Stimulated activated CD4-positive, alpha-beta T cell treated with anti-CD3 and anti-CD28 coated beads, Interleukin-4, amount 100 ng/mL, for 1 hour (primary cell): ENCODE measurements around the gene STBD1.
A peak's percentile ranks its signal among the peaks of the same experiment; 100 is the strongest.
"Not testable (repeated sequence)": the region's sequence is repeated elsewhere in the genome, so short reads cannot be mapped to it uniquely, and the experiment has no call there.

Experiments used
- DNase-seq: peaks from one replicate; pipeline ENCODE4 v3.0.0-alpha.2; 2020

Gene STBD1

GRCh38 chr4:76287811-76288210 is 18.7 kb upstream of the STBD1 start:
- not testable (repeated sequence) for DNase-seq

GRCh38 chr4:76292730-76293129 is 13.8 kb upstream of the STBD1 start:
- no peak for DNase-seq

- no peak for DNase-seq
These were observed 12.8 kb upstream of the STBD1 start for GRCh38 chr4:76293772-76294171.

- no peak for DNase-seq
These were observed 10.2 kb upstream of the STBD1 start for GRCh38 chr4:76296286-76296820.

- no peak for DNase-seq
These were observed 8.3 kb upstream of the STBD1 start for GRCh38 chr4:76298227-76298626.

- no peak for DNase-seq
These were observed 6.5 kb upstream of the STBD1 start for GRCh38 chr4:76300012-76300411.

- no peak for DNase-seq
These were observed 5.3 kb upstream of the STBD1 start for GRCh38 chr4:76301068-76301774.

GRCh38 chr4:76301775-76302162 is 4.8 kb upstream of the STBD1 start:
- DNase-seq = no peak

- no peak for DNase-seq
These were observed 3.6 kb upstream of the STBD1 start for GRCh38 chr4:76302826-76303438.

GRCh38 chr4:76305033-76305687 is 1.4 kb upstream of the STBD1 start:
- DNase-seq = no peak

GRCh38 chr4:76306882-76307659 is 538 bp downstream of the STBD1 start:
- peak; percentile 25 for DNase-seq

GRCh38 chr4:76307660-76308014 is 1.1 kb downstream of the STBD1 start:
- DNase-seq = no peak

GRCh38 chr4:76308548-76308947 is 2.0 kb downstream of the STBD1 start:
- no peak for DNase-seq

- DNase-seq = no peak
These were observed 3.5 kb downstream of the STBD1 start for GRCh38 chr4:76309939-76310550.

- no peak for DNase-seq
These were observed 4.2 kb downstream of the STBD1 start for GRCh38 chr4:76310683-76311082.

- DNase-seq = no peak
These were observed 5.4 kb downstream of the STBD1 start for GRCh38 chr4:76311896-76312331.

GRCh38 chr4:76312457-76312856 is 5.9 kb downstream of the STBD1 start:
- no peak for DNase-seq

- no peak for DNase-seq
These were observed 7.0 kb downstream of the STBD1 start for GRCh38 chr4:76313547-76313946.

- DNase-seq = no peak
These were observed 8.9 kb downstream of the STBD1 start for GRCh38 chr4:76315267-76315918.

- no peak for DNase-seq
These were observed 9.6 kb downstream of the STBD1 start for GRCh38 chr4:76316131-76316530.

- no peak for DNase-seq
These were observed 15.7 kb downstream of the STBD1 start for GRCh38 chr4:76322236-76322635.

- no peak for DNase-seq
These were observed 18.5 kb downstream of the STBD1 start for GRCh38 chr4:76325072-76325471.
